Panc1 (cell line): ENCODE measurements around the gene NFIC. TPM values are rescaled to one million over a fixed set of nuclear protein-coding genes. Genes with fewer than 3 reads are reported as not detected.

ENCODE experiments used
- ATAC-seq: fragments of 200-7000 bp; cut with Tn5 transposase; 2 replicates; pipeline ENCODE4 v1.9.1; 2020; ENCODE audit warnings: mild to moderate bottlenecking, moderate library complexity
- BruUV-seq: library from RNA; stranded (reverse); fragments of 400-500 nt; replicated peaks from 2 replicates; lab custom pipeline; 2021; lab: Mats Ljungman, UMichigan
- CTCF ChIA-PET: fragments of 300-600 bp; sonication (Branson Sonifier 250); formaldehyde crosslinking; loops from one replicate; lab custom pipeline; 2022; ENCODE audit warnings: antibody characterized with exemption; lab: Charles Lee
- POLR2A ChIA-PET: fragments of 300-600 bp; sonication (Branson Sonifier 250); formaldehyde crosslinking; loops from one replicate; lab custom pipeline; 2022; ENCODE audit warnings: antibody characterized with exemption; lab: Charles Lee
- DNase-seq: peaks from one replicate; pipeline ENCODE4 v3.0.0-alpha.2; 2010; ENCODE audit warnings: low read depth, low spot score
- H3K27ac ChIP-seq: 2 replicates; pipeline ENCODE4 v1.5.1; 2011; ENCODE audit warnings: mild to moderate bottlenecking, low read length, inconsistent platforms
- H3K27me3 ChIP-seq: fragments of 200-500 bp; sonication (Bioruptor generic); 2 replicates; pipeline ENCODE4 v1.6.0; 2014; ENCODE audit warnings: low read length, inconsistent platforms; ENCODE audit not compliant: control insufficient read depth, insufficient read depth
- H3K36me3 ChIP-seq: fragments of 200-500 bp; sonication (Bioruptor generic); 2 replicates; pipeline ENCODE4 v1.5.1; 2014; ENCODE audit warnings: inconsistent platforms, mild to moderate bottlenecking, low read length, moderate library complexity; ENCODE audit not compliant: control insufficient read depth, insufficient read depth
- H3K4me1 ChIP-seq: 2 replicates; pipeline ENCODE4 v1.5.1; 2011; ENCODE audit warnings: inconsistent platforms, mild to moderate bottlenecking, low read length, moderate library complexity; ENCODE audit not compliant: control insufficient read depth, insufficient read depth
- H3K4me3 ChIP-seq, 2 experiments: 2 replicates each; pipeline ENCODE4 v1.5.1; 2011 to 2012; ENCODE audit warnings: low read depth in 2 of 2, low read length in 2 of 2, mild to moderate bottlenecking in 2 of 2, inconsistent platforms in 1 of 2, moderate library complexity in 1 of 2
- H3K9me3 ChIP-seq: fragments of 200-500 bp; sonication (Bioruptor generic); 2 replicates; pipeline ENCODE4 v1.5.1; 2014; ENCODE audit warnings: low read depth, mild to moderate bottlenecking, inconsistent platforms, low read length, moderate library complexity; ENCODE audit not compliant: control insufficient read depth, insufficient read depth
- POLR2AphosphoS5 ChIP-seq: IDR thresholded peaks from 2 replicates; pipeline ENCODE4 v1.6.1; 2012; ENCODE audit warnings: mild to moderate bottlenecking, low read depth, low read length, moderate library complexity
- SIN3A ChIP-seq: IDR thresholded peaks from 2 replicates; pipeline ENCODE4 v1.6.1; 2012; ENCODE audit warnings: low read depth, mild to moderate bottlenecking, low read length, moderate library complexity, borderline replicate concordance; ENCODE audit not compliant: insufficient read depth
- TCF7L2 ChIP-seq: IDR thresholded peaks from 2 replicates; pipeline ENCODE4 v1.6.1; 2011; ENCODE audit warnings: mild to moderate bottlenecking, low read depth, low read length, inconsistent platforms
- in situ Hi-C: cut with HindIII; loops from 2 replicates; pipeline ENCODE4 v1.10.0; 2016; ENCODE audit warnings: low sequenced_read_pairs, low pct_unique_long_range_greater_than_20kb
- intact Hi-C: fragments of 100-400 bp; cut with micrococcal nuclease; formaldehyde crosslinking; loops from one replicate; pipeline ENCODE4 v1.10.0; 2022; ENCODE audit not compliant: unreplicated experiment
- total RNA-seq: library from RNA; stranded (reverse); gene quantifications from one replicate; pipeline ENCODE4 v1.2.1, GENCODE V29; 2021; ENCODE audit not compliant: unreplicated experiment
- TF ChIP-seq, protein P1 (sequence below), 2 experiments: IDR thresholded peaks; 2 replicates each; pipeline ENCODE4 v1.6.1; 2011 to 2012; ENCODE audit warnings: low read depth in 2 of 2, control low read depth in 1 of 2, low read length in 1 of 2, mild to moderate bottlenecking in 1 of 2, moderate library complexity in 1 of 2; ENCODE audit not compliant: insufficient read depth in 1 of 2
- TF ChIP-seq, protein P2 (sequence below): fragments of 450-650 bp; IDR thresholded peaks from 2 replicates; pipeline ENCODE4 v1.5.1; 2017; ENCODE audit warnings: mild to moderate bottlenecking

The NFIC gene
- total RNA-seq, 1 experiment from 2014 or later = 120 TPM

DNA sequence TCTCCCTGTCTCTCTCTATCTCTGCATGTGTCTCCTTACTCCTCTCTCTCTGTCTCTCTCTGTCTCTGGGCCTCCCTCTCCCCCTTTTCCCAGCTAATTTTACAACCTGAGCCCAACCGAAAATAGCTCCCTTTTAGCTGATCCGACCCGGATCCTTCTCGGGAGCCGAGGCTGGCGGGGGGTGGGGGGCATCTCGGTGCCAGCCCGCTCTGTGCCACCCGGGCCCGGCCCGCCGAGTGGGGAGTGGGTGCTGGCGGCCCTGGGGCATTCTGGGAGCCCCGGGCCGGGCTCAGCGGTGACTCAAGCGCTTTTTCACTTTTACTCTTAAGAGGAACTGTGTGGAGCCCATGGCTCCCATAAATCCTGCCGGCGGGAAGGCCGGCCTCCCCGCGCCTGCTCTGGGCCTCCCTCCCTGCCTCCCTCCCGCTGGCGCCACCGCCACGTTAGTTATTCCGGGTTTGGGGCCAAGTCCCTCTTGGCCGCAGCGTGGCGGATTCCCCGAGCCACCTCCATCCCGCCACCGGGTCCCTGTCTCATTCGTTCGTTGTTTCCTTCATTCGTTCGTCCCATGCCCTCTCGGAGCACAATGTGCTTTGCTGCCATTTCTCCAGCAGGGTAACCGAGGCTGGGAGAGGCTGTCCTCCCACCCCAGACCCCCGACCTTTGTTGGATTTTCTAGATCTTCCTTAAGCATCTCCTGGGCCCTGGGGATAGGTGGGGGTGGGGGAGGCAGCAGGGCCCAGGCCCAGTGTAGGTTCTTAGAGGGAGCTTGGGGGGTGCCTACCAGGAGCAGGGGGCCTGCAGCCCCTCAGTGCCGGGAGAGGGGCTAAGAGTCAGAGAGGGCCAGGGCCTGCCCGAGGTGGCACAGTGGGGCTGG, 3.2 kb downstream of the NFIC start:
- DNase-seq = no peak
- Histone ChIP-seq H3K27me3 (no peaks in the 10 kb centered on the region), H3K9me3 (no peaks in the 10 kb centered on the region), H3K27ac (peak overlapping the region; percentile 90), H3K36me3 (no peaks in the 10 kb centered on the region), H3K4me1 (peaks cover 55% of the 10 kb centered on the region), H3K4me3 (peak overlapping the region; percentile 54 to 69)
- ChIA-PET POLR2A (interaction anchor here (0.6 kb wide), 2 partner anchors 14 to 1452 kb away, joined by 3 to 16 read pairs; no protein-coding TSS in a partner anchor), CTCF (no interaction called here)
- peak; percentile 29 for ATAC-seq
- in situ Hi-C loops (no loop called here), intact Hi-C loops (no loop called here)
- BruUV-seq = no TSS peak
- TF ChIP-seq POLR2AphosphoS5 (no peak), SIN3A (0 out of 2 replicates have a peak, but pooled peaks have one; percentile 26), TCF7L2 (no peak)
- TF ChIP-seq, protein P1, sequence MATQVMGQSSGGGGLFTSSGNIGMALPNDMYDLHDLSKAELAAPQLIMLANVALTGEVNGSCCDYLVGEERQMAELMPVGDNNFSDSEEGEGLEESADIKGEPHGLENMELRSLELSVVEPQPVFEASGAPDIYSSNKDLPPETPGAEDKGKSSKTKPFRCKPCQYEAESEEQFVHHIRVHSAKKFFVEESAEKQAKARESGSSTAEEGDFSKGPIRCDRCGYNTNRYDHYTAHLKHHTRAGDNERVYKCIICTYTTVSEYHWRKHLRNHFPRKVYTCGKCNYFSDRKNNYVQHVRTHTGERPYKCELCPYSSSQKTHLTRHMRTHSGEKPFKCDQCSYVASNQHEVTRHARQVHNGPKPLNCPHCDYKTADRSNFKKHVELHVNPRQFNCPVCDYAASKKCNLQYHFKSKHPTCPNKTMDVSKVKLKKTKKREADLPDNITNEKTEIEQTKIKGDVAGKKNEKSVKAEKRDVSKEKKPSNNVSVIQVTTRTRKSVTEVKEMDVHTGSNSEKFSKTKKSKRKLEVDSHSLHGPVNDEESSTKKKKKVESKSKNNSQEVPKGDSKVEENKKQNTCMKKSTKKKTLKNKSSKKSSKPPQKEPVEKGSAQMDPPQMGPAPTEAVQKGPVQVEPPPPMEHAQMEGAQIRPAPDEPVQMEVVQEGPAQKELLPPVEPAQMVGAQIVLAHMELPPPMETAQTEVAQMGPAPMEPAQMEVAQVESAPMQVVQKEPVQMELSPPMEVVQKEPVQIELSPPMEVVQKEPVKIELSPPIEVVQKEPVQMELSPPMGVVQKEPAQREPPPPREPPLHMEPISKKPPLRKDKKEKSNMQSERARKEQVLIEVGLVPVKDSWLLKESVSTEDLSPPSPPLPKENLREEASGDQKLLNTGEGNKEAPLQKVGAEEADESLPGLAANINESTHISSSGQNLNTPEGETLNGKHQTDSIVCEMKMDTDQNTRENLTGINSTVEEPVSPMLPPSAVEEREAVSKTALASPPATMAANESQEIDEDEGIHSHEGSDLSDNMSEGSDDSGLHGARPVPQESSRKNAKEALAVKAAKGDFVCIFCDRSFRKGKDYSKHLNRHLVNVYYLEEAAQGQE (IDR thresholded peaks at IDR 0.05; ENCODE audit: insufficient read depth in 1 of 2, low read depth in 2 of 2, low read length in 1 of 2) = no peak

DNA sequence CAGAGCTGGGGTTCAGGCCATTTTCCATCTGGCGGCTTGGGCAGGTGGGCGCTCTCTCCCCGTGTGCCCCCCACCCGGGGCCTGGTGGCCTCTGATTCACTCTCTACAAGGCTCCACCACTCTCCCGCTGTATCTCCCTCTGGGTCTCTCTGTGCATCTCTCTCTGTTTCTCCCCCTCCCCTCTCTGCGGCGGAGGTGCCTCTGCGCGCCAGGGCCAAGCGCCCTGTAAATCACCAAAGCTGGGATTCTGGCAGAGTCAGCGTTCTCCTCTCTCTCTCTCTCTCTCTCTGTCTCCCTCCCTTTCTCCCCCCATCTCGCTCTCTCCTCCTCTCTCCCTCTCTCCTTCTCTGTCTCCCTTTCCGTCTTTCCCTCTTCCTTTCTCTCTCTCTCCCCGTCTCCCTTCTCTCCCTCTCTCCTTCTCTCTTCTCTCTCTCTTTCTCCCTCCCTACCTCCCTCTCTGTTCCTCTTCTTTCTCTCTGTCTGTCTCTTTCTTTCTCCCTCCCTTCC, 3.9 kb downstream of the NFIC start:
- Histone ChIP-seq H3K9me3 (no peaks in the 10 kb centered on the region), H3K27me3 (no peaks in the 10 kb centered on the region), H3K4me1 (peaks cover 53% of the 10 kb centered on the region), H3K27ac (peak overlapping the region; percentile 90), H3K4me3 (peak overlapping the region; percentile 54 to 69), H3K36me3 (no peaks in the 10 kb centered on the region)
- ATAC-seq = no peak
- in situ Hi-C loops (no loop called here), intact Hi-C loops (no loop called here)
- POLR2A ChIA-PET = interaction anchor here (0.7 kb wide), 1 partner anchor 148 kb away, joined by 9 read pairs; no protein-coding TSS in a partner anchor
- CTCF ChIA-PET = no interaction called here
- BruUV-seq = no TSS peak
- DNase-seq = no peak
- TF ChIP-seq, protein P2, sequence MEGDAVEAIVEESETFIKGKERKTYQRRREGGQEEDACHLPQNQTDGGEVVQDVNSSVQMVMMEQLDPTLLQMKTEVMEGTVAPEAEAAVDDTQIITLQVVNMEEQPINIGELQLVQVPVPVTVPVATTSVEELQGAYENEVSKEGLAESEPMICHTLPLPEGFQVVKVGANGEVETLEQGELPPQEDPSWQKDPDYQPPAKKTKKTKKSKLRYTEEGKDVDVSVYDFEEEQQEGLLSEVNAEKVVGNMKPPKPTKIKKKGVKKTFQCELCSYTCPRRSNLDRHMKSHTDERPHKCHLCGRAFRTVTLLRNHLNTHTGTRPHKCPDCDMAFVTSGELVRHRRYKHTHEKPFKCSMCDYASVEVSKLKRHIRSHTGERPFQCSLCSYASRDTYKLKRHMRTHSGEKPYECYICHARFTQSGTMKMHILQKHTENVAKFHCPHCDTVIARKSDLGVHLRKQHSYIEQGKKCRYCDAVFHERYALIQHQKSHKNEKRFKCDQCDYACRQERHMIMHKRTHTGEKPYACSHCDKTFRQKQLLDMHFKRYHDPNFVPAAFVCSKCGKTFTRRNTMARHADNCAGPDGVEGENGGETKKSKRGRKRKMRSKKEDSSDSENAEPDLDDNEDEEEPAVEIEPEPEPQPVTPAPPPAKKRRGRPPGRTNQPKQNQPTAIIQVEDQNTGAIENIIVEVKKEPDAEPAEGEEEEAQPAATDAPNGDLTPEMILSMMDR = no peak
- TF ChIP-seq POLR2AphosphoS5 = no peak
- TF ChIP-seq, protein P1 (IDR thresholded peaks at IDR 0.05; ENCODE audit: insufficient read depth in 1 of 2, low read depth in 2 of 2, low read length in 1 of 2) = no peak
- TF ChIP-seq SIN3A = no peak
- no peak for TF ChIP-seq TCF7L2
